ENCODE results near the gene TCF7L2. TPM values are rescaled to one million over a fixed set of nuclear protein-coding genes. Genes with fewer than 3 reads are reported as not detected.

TCF7L2 gene
- total RNA-seq, 2 experiments from 2014 or later: 0.26 to 0.42 TPM

DNA sequence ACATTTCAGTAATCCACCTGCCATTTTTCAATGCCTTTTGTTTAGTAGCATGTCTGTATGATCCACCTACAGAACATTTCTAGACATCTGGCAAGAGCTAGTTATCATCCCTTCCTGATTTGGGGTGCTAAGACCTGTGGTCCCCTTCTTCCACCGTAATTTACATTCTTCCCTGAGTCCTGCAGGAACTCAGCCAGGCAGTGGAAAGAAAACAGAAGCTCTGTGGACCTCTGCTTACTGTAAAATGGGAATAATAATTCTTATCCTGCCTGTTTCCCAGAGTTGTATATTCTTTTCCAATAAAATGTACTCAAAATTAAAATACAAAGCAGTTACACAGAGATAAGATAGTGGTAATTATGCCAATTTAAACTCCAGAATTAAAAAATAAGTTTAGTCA lies 126.9 kb downstream of the TCF7L2 start:
- no peak overlapping the region for H3K4me3 Mint-ChIP-seq
- no peaks in the 10 kb centered on the region for H3K4me1 Mint-ChIP-seq (ENCODE audit: low read depth)
- POLR2A ChIA-PET: no interaction called here
- CTCF ChIA-PET: interaction anchor here (0.8 to 1.2 kb wide), 3 partner anchors 14 to 308 kb away, joined by 3 to 4 read pairs (median 3); no protein-coding TSS in a partner anchor
- no peak overlapping the region for H3K27ac Mint-ChIP-seq
- H3K36me3 Mint-ChIP-seq (ENCODE audit: low read depth): no peaks in the 10 kb centered on the region
- no peaks in the 10 kb centered on the region for H3K9me3 Mint-ChIP-seq (ENCODE audit: insufficient read depth)
- ATAC-seq (no peak), DNase-seq (no peak)
- peaks cover 12% of the 10 kb centered on the region for H3K27me3 Mint-ChIP-seq (ENCODE audit: low read depth)

- ATAC-seq (no peak), DNase-seq (no peak)
- Mint-ChIP-seq H3K9me3 (ENCODE audit: insufficient read depth) (no peaks in the 10 kb centered on the region), H3K27ac (no peak overlapping the region), H3K4me1 (ENCODE audit: low read depth) (no peaks in the 10 kb centered on the region), H3K4me3 (no peak overlapping the region), H3K36me3 (ENCODE audit: low read depth) (no peaks in the 10 kb centered on the region), H3K27me3 (ENCODE audit: low read depth) (peaks cover 12% of the 10 kb centered on the region)
- ChIA-PET CTCF (no interaction called here), POLR2A (no interaction called here)
Observed at GRCh38 chr10:113078282-113078907, 128.3 kb downstream of the TCF7L2 start.

- Mint-ChIP-seq H3K9me3 (ENCODE audit: insufficient read depth) (no peaks in the 10 kb centered on the region), H3K27ac (no peak overlapping the region), H3K4me1 (ENCODE audit: low read depth) (no peaks in the 10 kb centered on the region), H3K4me3 (no peak overlapping the region), H3K36me3 (ENCODE audit: low read depth) (no peaks in the 10 kb centered on the region), H3K27me3 (ENCODE audit: low read depth) (peaks cover 12% of the 10 kb centered on the region)
- POLR2A ChIA-PET: no interaction called here
- no peak for DNase-seq
- no peak for ATAC-seq
- CTCF ChIA-PET: no interaction called here
Observed at GRCh38 chr10:113080061-113080924, 130.2 kb downstream of the TCF7L2 start.

GRCh38 chr10:113080925-113081229 lies 130.8 kb downstream of the TCF7L2 start:
- H3K9me3 Mint-ChIP-seq (ENCODE audit: insufficient read depth): no peaks in the 10 kb centered on the region
- no peak overlapping the region for H3K27ac Mint-ChIP-seq
- ChIA-PET POLR2A (no interaction called here), CTCF (no interaction called here)
- H3K4me1 Mint-ChIP-seq (ENCODE audit: low read depth): no peaks in the 10 kb centered on the region
- peaks cover 12% of the 10 kb centered on the region for H3K27me3 Mint-ChIP-seq (ENCODE audit: low read depth)
- no peak overlapping the region for H3K4me3 Mint-ChIP-seq
- no peak for ATAC-seq
- no peaks in the 10 kb centered on the region for H3K36me3 Mint-ChIP-seq (ENCODE audit: low read depth)
- DNase-seq: no peak

GRCh38 chr10:113084031-113084430 lies 134.0 kb downstream of the TCF7L2 start:
- ATAC-seq: no peak

DNA sequence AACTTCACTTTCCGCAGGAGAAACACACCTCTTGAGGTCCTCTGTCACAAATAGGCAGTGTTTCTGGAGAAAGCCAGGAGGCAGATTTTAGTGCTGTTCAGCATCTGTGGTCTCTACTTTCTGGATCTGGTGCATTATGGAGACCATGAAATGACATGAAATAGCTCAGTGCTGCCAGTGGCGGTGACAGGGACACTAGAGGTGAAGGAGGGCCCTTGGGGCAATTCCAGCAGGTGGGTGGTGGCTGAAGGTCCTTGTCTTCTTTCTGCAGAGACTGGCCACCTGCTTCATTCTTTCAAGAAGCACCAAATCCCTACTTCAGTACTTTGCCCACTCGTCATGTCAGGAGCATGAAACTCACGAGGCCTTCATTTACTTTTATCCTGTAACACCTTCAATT lies 135.7 kb downstream of the TCF7L2 start:
- H3K4me3 Mint-ChIP-seq: no peak overlapping the region
- H3K27ac Mint-ChIP-seq: no peak overlapping the region
- no peak for ATAC-seq
- no peak for DNase-seq
- H3K36me3 Mint-ChIP-seq (ENCODE audit: low read depth): no peaks in the 10 kb centered on the region
- ChIA-PET POLR2A (no interaction called here), CTCF (no interaction called here)
- H3K27me3 Mint-ChIP-seq (ENCODE audit: low read depth): peaks cover 5% of the 10 kb centered on the region
- no peaks in the 10 kb centered on the region for H3K4me1 Mint-ChIP-seq (ENCODE audit: low read depth)
- H3K9me3 Mint-ChIP-seq (ENCODE audit: insufficient read depth): no peaks in the 10 kb centered on the region

More at GRCh38 chr10:113084031-113084430, 134.0 kb downstream of the TCF7L2 start:
- peaks cover 5% of the 10 kb centered on the region for H3K27me3 Mint-ChIP-seq (ENCODE audit: low read depth)
- H3K27ac Mint-ChIP-seq: no peak overlapping the region
- H3K4me1 Mint-ChIP-seq (ENCODE audit: low read depth): no peaks in the 10 kb centered on the region
- DNase-seq: no peak
- no peaks in the 10 kb centered on the region for H3K9me3 Mint-ChIP-seq (ENCODE audit: insufficient read depth)
- ChIA-PET CTCF (no interaction called here), POLR2A (no interaction called here)
- H3K36me3 Mint-ChIP-seq (ENCODE audit: low read depth): no peaks in the 10 kb centered on the region
- no peak overlapping the region for H3K4me3 Mint-ChIP-seq

DNA sequence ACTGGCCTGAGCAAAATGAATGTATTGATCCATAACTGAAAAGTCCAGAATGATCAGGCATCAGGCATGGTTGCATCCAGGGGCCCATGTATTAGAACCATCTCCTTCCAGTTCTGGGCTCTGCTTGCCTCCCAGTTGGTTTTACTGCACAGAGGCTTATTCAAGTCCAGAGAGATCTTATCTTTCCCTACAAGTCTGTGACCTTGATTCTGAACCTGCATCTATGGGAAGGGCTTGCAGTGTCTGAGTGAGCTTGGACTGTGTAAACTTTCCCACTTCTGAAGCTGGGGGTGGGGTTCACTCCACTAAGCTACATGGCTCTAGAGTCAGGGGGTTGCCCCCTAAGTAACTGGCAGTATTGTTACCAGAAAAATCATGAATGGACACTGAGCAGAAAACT lies 136.2 kb downstream of the TCF7L2 start:
- CTCF ChIA-PET: no interaction called here
- H3K36me3 Mint-ChIP-seq (ENCODE audit: low read depth): no peaks in the 10 kb centered on the region
- ATAC-seq (no peak), DNase-seq (no peak)
- H3K27me3 Mint-ChIP-seq (ENCODE audit: low read depth): peaks cover 2% of the 10 kb centered on the region
- no peaks in the 10 kb centered on the region for H3K4me1 Mint-ChIP-seq (ENCODE audit: low read depth)
- POLR2A ChIA-PET: no interaction called here
- no peak overlapping the region for H3K27ac Mint-ChIP-seq
- H3K4me3 Mint-ChIP-seq: no peak overlapping the region
- no peaks in the 10 kb centered on the region for H3K9me3 Mint-ChIP-seq (ENCODE audit: insufficient read depth)

- Mint-ChIP-seq H3K36me3 (ENCODE audit: low read depth) (no peaks in the 10 kb centered on the region), H3K4me1 (ENCODE audit: low read depth) (no peaks in the 10 kb centered on the region), H3K27me3 (ENCODE audit: low read depth) (no peaks in the 10 kb centered on the region), H3K9me3 (ENCODE audit: insufficient read depth) (no peaks in the 10 kb centered on the region), H3K4me3 (no peak overlapping the region), H3K27ac (no peak overlapping the region)
- no peak for DNase-seq
- POLR2A ChIA-PET: interaction anchor here (0.6 kb wide), 1 partner anchor 43 kb away, joined by 4 read pairs; no protein-coding TSS in a partner anchor
- no peak for ATAC-seq
- CTCF ChIA-PET: no interaction called here
Observed at GRCh38 chr10:113087165-113088029, 137.3 kb downstream of the TCF7L2 start.

DNA sequence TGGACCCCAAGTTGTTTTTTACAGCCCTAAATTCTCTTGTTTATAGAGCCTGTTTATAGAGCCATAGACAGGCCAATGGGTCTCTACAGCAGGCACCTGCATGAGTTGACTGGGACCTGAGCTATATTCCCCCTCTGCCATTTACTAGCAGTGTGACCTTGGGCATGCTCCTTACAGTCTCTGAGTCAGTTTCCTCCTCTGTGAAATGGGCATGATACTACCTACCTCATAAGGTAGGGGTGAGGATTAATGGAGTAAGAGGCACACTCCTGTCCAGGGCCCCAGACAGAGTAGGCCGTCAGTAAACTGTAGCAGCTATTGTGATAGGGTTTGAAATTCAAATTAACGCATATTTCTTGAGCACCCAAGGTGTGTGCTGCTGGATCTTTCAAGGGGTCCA lies 138.1 kb downstream of the TCF7L2 start:
- H3K9me3 Mint-ChIP-seq (ENCODE audit: insufficient read depth): peaks cover 4% of the 10 kb centered on the region
- DNase-seq: no peak
- ChIA-PET POLR2A (interaction anchor here (0.6 kb wide), 1 partner anchor 42 kb away, joined by 4 read pairs; no protein-coding TSS in a partner anchor), CTCF (no interaction called here)
- H3K27me3 Mint-ChIP-seq (ENCODE audit: low read depth): no peaks in the 10 kb centered on the region
- H3K4me3 Mint-ChIP-seq: no peak overlapping the region
- ATAC-seq: no peak
- no peak overlapping the region for H3K27ac Mint-ChIP-seq
- H3K4me1 Mint-ChIP-seq (ENCODE audit: low read depth): no peaks in the 10 kb centered on the region
- no peaks in the 10 kb centered on the region for H3K36me3 Mint-ChIP-seq (ENCODE audit: low read depth)

DNA sequence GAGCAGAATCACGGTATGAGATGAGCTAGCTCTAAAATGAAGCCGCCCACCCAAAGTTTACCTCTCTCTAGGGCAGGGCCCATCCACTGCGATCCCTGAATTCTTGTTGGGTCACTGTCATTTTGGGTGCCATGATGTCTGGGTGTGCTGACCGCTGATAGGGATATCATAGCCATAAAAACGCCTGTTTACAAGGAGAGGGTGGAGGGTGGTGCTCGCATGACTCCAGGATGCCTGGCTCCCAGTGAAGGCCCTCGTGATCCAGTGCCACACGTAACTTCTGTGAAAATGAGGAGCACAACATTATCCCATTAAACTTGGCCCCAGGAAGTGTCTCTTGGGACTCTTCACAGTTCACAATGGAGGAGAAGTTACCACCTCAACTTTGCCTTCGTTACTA lies 139.5 kb downstream of the TCF7L2 start:
- peaks cover 13% of the 10 kb centered on the region for H3K4me1 Mint-ChIP-seq (ENCODE audit: low read depth)
- ChIA-PET CTCF (no interaction called here), POLR2A (no interaction called here)

GRCh38 chr10:113091920-113092319 lies 141.9 kb downstream of the TCF7L2 start:
- H3K9me3 Mint-ChIP-seq (ENCODE audit: insufficient read depth): peaks cover 13% of the 10 kb centered on the region
- H3K4me1 Mint-ChIP-seq (ENCODE audit: low read depth): peaks cover 16% of the 10 kb centered on the region
- CTCF ChIA-PET: interaction anchor here (1.1 kb wide), 1 partner anchor 15 kb away, joined by 3 read pairs; no protein-coding TSS in a partner anchor
- no peak overlapping the region for H3K27ac Mint-ChIP-seq
- H3K36me3 Mint-ChIP-seq (ENCODE audit: low read depth): peaks cover 5% of the 10 kb centered on the region
- no peak overlapping the region for H3K4me3 Mint-ChIP-seq
- H3K27me3 Mint-ChIP-seq (ENCODE audit: low read depth): no peaks in the 10 kb centered on the region
- ATAC-seq: no peak
- DNase-seq: no peak
- POLR2A ChIA-PET: no interaction called here

More for the DNA sequence above, 139.5 kb downstream of the TCF7L2 start:
- Mint-ChIP-seq H3K27ac (no peak overlapping the region), H3K4me3 (no peak overlapping the region), H3K9me3 (ENCODE audit: insufficient read depth) (peaks cover 13% of the 10 kb centered on the region), H3K36me3 (ENCODE audit: low read depth) (peaks cover 5% of the 10 kb centered on the region), H3K27me3 (ENCODE audit: low read depth) (no peaks in the 10 kb centered on the region)
- ATAC-seq (no peak), DNase-seq (no peak)

Measured in activated CD8-positive, alpha-beta T cell treated with anti-CD3 and anti-CD28 coated beads, Interleukin-2, amount 10 ng/mL, durations not matched to agents 7 days and 5 days (primary cell).